Activated naive CD4-positive, alpha-beta T cell treated with anti-CD3 and anti-CD28 coated beads, Interleukin-2, amount 50 U/mL, for 24 hours (primary cell): ENCODE results near the gene ZNF215.

Source experiments
- H3K27ac Mint-ChIP-seq: one replicate; pipeline ENCODE4 v1.8.0; 2021; ENCODE audit warnings: mild to moderate bottlenecking, mixed read lengths
- H3K27me3 Mint-ChIP-seq: one replicate; pipeline ENCODE4 v1.8.0; 2021; ENCODE audit warnings: mixed read lengths
- H3K36me3 Mint-ChIP-seq: one replicate; pipeline ENCODE4 v1.8.0; 2021; ENCODE audit warnings: mixed read lengths
- H3K4me1 Mint-ChIP-seq: one replicate; pipeline ENCODE4 v1.8.0; 2021; ENCODE audit warnings: mixed read lengths
- H3K4me3 Mint-ChIP-seq: one replicate; pipeline ENCODE4 v1.8.0; 2021; ENCODE audit warnings: mild to moderate bottlenecking, mixed read lengths
- H3K9me3 Mint-ChIP-seq: one replicate; pipeline ENCODE4 v1.8.0; 2021; ENCODE audit warnings: mixed read lengths

The ZNF215 gene

DNA sequence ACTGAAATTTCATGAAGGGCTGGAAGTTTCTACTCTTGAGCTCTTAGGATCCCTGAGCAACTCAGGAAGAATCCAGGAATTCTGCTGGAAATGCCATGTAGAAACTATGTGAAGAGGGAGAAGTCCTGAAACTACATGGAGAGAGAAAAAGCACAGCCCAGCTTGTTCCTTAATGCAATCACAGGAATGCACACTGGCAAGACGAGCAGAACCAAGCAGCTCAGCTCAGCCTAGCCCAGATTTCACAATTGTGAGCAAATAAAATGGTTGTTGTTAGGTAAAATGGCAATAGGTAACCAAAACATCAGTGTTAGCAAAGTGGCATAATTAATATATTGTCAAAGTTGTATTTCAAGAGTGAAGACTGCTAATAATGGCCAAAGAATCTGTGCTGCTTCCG lies 65.8 kb downstream of the ZNF215 start:
- peaks cover 6% of the 10 kb centered on the region for H3K27me3 Mint-ChIP-seq
- no peaks in the 10 kb centered on the region for H3K9me3 Mint-ChIP-seq
- no peaks in the 10 kb centered on the region for H3K4me1 Mint-ChIP-seq
- H3K27ac Mint-ChIP-seq = no peak overlapping the region
- no peak overlapping the region for H3K4me3 Mint-ChIP-seq
- no peaks in the 10 kb centered on the region for H3K36me3 Mint-ChIP-seq

GRCh38 chr11:6992457-6993417 lies 66.5 kb downstream of the ZNF215 start:
- Mint-ChIP-seq H3K4me1 (no peaks in the 10 kb centered on the region), H3K9me3 (no peaks in the 10 kb centered on the region), H3K27ac (no peak overlapping the region), H3K4me3 (no peak overlapping the region), H3K36me3 (no peaks in the 10 kb centered on the region), H3K27me3 (peaks cover 7% of the 10 kb centered on the region)

DNA sequence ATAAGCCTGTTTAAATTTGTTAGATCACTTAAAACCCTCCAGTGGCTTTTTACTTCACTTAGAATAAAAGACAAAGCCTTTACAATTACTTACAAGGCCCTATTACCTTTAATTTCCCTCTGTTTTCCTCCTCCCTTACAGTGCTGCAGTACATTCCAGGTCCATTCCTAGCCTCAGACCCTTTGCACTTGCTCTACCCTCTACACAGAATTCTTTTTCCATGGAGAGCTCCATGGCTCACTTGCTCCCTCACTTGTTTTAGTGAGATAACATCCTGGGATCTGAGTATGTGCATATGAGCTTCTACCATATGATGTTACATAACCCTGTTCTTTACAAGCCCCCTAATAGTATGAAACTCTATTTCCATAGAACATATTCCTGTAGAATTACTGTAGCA lies 69.5 kb downstream of the ZNF215 start:
- Mint-ChIP-seq H3K4me1 (no peaks in the 10 kb centered on the region), H3K9me3 (no peaks in the 10 kb centered on the region), H3K4me3 (no peak overlapping the region), H3K27ac (no peak overlapping the region), H3K36me3 (no peaks in the 10 kb centered on the region), H3K27me3 (peaks cover 21% of the 10 kb centered on the region)

DNA sequence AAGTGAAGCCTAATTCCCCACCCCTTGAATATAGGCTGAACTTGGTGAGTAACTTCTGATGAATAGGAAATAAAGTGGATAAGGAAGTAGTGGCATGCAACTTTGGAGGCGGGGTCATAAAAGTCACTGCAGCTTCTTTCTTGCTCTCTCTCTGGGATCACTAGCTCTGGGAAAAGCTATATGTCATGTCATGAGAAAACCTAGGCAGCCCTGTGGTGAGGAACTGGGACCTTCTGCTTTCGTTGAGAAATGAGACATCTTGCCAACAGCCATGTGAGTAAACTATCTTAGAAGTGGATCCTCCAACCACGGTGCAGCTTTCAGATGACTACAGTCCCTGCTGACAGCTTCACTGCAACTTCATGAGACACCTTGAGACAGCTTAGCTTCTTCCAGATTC lies 78.3 kb downstream of the ZNF215 start:
- H3K27ac Mint-ChIP-seq = no peak overlapping the region
- H3K4me1 Mint-ChIP-seq = no peaks in the 10 kb centered on the region
- peaks cover 3% of the 10 kb centered on the region for H3K9me3 Mint-ChIP-seq
- H3K4me3 Mint-ChIP-seq = no peak overlapping the region
- H3K36me3 Mint-ChIP-seq = no peaks in the 10 kb centered on the region
- H3K27me3 Mint-ChIP-seq = peaks cover 19% of the 10 kb centered on the region
